HG03575 (cell line): ENCODE results near the gene MED15.

Experiments used
- ATAC-seq: cut with Tn5 transposase; IDR thresholded peaks from one replicate; pipeline ENCODE4 v1.9.1; 2021; ENCODE audit not compliant: unreplicated experiment, insufficient number of reproducible peaks, low FRiP score; ENCODE audit errors: extremely low read depth

The MED15 gene

DNA sequence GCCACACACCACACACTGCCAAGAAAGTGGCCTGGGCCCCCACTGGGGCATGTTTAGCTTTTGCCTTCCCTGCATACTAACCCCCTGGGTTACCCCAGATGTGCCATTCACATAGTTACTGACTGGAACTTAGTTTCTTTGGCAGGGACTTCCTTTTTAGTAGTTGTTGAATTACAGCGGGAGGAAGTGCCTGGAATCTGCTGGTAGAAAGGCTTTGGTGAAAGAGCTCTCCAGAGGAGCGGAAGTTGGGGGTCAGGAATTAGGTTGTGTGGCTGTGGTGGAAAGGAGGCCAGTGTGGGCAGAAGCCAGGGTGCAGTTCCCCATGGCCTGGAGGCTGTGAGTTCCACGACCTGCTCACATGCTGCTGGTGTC lies 69.0 kb downstream of the MED15 start:
- ATAC-seq, result no peak

DNA sequence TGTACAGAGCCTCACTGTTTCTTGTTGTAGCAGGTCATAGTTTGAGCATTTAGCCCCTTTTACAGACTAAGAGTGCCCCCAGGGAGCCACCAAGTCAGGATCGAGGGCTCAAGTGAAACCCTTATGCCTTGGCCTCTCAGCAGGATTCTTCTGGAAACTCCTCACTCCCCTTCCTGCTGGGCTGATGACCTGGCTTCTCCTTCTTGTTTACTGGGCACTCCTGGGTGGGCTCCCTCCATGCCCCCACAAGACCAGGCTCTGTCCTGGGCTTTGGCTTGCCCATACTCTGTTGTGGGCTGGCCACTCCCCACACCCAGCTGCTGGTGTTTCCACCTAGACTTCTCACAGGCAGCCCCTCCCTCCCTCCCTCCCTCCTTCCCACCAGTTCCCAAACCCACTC lies 69.6 kb downstream of the MED15 start:
- ATAC-seq, result no peak

DNA sequence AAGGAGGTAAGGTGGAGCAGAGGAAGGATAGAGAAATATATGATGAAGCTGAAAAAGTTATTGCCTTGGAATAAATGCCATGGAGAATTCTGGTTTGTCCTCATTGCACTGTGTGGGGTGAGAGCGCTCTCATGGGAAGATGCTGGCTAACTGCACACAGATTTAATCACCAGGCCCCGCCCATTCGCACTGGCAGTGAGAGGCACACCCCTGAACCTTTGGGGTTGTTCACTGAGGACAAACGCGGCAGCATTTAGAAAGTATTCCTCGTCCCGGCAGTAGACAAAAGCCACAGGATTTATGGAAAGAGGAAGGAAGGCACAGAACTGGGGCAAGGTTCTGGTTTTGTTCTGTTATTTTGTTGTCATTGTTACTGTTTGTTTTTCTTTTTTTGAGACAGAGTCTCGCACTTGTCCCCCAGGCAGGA lies 70.2 kb downstream of the MED15 start:
- no peak for ATAC-seq

DNA sequence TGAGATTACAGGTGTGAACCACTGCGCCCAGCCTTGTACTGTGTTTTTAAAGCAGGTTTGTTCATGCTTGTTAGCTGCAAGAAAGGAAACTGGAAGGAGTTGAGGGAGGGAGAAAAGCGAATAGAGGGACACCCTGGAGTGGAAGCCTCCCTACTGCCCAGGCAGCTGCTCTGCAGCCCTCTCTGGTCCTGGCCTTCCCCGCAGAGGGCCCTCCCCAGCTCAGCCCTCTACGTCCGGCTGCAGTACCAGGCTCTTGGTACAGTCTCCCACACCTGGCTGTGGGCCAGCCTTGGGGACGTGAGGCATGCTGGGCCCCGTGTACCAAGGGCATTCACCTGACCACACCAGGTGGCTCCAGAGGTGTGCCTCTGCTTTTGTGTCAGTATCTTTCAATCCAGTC lies 70.8 kb downstream of the MED15 start:
- ATAC-seq, result no peak

DNA sequence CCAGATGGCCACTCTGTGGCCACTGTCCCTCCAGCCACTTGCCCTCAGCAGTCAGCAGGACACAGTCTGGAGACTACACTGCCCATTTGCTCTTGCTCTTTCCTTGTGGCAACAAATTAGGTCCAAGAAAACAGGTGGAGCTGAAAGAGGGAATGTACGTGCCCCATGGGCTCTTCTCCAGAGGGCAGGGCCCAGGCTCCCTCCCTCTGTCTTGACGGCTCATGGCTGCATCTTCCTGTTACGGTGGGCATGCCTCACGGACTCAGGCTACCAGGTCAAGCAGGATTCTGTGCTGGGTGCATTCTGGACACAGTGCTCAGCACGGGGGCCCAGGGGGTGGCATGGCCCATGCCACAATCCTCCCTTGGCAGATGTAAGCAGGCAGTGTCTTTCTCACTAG lies 71.3 kb downstream of the MED15 start:
- no peak for ATAC-seq

DNA sequence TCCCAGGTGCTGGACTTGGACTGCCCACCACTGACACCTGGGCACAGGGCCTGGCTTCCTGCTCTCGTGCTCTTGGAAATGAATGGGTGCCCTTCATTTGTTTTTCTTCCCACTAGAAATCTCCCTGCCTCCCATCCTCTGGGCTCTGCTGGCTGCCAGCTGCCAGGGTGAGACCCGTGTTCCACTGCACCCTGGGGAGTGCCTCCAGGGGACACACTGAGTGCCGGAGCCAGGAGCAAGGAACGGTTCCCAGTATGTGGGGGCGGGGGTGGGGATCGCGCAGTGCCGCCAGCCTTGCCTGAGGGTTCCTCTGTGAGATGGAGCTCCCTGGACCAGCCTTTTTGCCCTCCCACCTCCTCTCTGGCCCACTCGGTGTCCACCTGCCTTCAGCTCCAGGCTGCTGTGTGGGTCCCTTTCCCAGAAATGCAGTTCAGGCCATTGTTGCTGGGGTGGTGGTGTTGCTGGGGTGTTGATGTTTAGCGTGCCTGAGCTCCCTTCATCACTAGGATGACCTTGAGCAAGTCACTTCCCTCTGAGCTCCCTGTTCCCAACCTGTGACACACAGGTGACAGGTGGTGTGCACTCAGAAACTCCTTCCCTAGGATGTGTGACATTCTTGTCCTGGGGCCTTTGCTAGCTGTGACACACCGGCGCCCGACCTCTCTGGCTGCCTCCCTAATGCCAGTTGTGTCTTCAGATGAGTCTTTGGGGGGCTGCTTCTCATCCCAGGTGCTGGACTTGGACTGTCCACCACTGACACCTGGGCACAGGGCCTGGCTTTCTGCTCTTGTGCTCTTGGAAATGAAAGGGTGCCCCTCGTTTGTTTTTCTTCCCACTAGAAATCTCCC lies 72.1 kb downstream of the MED15 start:
- no peak for ATAC-seq

DNA sequence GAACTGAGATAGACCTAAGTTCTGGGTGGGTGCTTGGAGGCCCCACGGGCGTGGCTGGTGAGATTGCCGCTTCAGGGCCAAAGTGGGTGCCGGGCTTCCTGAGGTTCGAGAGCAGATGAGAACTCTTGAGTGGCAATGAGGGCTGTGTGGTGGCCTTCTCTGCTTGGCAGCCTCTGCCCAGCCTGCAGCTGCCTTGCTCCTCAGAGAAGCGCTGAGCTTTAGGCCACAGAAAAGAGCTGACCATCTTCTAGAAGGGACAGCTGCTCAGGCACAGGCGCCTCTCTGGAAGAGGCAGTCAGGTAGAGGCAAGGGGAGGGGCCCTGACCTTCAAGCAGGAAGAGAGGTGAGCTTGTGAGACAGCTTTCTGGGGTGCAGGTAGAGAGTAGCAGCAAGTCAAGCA lies 72.8 kb downstream of the MED15 start:
- no peak for ATAC-seq

DNA sequence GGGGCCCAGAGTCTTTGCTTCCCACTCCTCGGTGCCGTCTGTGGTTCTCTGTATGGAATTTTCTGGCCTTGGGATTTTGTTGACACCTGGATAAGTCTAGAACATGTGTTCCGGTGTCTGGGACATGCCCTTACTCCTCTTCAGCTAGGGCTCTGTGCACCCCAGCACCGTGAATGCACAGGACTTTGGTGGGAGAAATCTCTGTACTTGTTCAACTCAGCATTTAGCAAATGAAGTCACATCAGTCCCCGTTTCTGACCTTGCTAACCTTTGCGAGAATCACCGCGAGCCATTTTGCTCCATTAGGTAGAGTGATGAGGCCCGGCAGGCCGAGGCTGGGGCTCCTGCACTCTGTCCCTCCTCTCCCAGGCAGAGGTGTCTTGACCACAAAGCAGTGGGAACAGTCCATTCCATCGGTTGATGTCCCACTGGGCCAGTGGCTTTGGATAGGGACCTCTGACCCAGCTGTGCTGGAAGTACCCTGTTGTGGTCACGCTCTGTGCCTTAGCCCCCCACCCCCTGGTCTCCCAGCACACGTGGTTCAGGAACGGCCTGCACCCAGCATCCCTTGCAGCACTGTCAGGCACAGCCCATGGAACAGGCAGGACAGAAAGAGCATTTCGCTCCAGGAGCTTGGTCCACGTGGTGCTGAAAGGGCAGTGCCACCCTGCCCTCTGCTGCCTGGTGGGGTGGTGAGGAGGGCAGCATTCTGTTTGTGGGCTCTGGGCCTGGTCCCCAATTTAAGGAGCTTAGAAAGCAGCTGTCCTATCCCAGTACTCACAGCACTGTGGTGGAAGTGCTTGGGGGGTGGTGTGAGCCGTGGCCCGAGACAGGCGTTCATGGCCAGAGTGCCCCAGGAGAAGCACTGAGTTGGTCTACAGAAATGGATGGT lies 73.4 kb downstream of the MED15 start:
- no peak for ATAC-seq

DNA sequence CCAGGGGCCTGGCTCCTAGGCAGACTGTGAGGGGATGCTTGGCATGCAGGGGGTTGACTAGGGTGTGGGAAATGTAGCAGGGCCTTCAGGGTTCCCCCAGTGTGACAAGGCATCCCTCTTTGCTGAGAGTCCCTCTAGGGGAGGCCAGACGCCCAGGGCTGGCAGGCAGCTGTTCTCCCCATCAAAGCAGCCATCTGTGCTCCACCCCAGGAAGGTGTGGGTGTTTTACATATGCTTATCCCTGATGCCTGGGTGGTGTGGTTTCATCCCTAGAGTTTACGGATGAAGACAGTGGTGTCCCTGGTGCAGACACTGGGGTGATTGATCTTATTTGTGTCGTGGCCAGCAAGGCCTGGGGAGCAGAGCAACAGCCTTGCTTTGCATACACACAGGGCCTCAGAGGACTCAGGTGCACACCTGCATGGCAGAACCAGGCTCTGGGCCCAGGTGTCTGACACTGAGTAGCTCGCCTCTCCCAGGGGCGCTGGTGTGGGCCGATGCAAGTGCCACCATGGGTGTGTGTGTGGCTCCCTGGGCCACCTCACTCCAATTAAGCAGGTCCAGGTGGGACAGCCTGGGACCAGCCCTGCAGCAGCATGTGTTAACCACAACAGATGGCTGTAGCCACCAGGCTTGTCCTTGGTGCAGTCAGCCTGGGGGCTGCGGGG lies 74.2 kb downstream of the MED15 start:
- no peak for ATAC-seq

DNA sequence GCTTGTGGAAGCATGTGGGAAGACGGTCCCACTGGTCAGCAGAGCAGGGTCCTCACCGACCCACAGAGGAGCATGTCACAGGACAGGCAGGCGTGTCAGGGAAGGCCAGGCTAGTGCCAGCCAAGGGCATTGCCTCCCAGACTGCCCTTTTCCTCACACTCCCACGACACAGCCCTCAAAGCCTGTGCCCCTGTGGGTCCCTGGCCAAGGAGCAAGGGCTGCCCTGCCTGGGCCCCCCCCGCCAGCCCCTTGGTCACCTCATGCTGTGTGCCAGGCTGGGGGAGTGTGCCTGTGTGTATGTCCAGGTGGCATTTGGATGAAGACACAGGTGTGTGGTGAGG lies 74.7 kb downstream of the MED15 start:
- ATAC-seq, result no peak

DNA sequence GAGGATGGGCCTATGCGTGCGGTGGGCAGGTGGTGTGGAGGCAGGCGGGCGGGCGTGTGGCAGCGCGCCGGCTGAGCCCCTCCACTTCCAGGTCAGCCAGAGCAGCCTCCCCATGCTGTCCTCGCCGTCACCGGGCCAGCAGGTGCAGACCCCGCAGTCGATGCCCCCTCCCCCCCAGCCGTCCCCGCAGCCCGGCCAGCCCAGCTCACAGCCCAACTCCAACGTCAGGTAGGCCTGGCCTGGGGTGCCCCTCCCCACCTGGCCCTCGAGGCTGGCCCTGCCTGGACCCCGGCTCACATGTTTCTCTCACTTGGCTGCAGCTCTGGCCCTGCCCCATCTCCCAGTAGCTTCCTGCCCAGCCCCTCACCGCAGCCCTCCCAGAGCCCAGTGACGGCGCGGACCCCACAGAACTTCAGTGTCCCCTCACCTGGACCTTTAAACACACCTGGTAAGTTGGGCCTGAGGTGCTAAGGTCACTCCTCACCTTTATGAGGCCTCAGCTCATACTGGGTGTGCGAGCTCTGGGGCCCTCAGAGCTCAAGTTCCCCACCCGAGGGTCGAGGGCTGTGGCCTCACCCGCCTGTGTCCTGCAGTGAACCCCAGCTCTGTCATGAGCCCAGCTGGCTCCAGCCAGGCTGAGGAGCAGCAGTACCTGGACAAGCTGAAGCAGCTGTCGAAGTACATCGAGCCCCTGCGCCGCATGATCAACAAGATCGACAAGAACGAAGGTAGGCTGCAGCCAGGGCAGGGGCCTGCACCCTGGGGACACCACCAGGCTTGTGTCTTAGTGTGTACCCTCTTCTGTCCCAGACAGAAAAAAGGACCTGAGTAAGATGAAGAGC lies 75.3 kb downstream of the MED15 start:
- no peak for ATAC-seq

DNA sequence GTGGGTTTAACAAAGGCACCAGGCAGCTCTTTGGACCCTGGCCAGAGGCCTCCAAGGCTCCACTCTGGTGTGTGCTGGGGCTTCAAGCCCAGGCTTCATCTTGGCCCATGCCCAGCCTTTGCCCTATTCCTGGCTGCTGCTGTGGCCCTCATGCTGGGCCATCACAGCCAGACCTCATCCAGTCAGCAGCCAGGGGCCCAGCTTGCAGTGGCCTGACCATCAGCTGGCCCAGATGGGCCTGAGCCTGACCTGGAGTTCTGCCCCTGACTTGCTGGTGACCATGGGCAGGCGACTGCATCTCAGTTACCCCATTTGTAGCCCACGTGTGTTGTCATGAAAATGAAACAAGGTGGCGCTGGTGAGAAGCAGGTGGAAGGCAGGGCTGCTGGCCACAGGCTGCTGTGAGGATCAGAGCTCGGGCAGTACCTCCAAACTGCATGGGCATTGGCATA lies 76.1 kb downstream of the MED15 start:
- ATAC-seq, result no peak

DNA sequence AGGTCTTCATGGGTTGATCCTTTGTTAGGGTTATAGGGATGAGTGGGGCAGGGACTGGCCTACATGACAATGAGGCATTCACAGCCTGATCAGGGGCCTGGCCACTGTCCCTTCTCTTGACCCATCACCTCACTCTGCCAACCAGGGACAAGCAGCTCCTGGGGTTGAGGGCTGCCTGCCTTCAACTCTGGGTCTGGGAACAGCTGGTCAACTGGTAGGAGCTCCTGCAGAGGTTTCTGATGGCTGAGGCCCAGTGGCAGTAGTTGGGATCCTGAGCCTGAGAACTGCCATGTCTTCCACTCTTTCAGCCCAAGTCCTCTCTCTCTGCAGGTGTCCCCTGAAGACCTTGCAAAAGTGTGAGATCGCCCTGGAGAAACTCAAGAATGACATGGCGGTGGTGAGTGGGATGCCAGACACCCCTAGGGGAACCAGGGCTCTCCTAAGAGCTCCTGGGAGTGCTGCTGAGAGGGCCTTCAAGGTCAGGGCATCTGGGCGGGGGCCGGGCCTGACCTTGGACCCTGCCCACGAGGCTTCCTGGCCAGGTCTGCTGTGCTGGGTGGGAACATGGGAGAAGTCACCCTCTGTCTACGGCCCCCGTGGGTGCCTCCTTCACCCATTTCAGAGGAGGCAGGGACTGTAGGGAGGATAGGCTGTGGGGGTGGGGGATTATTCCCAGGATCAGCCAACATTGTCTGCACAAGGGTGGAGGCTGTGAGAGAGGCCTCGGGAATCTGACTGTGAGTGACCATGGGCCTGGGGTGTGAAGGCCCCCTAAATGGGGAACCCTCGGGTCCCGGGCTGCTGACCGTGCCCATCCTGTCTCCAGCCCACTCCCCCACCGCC lies 76.8 kb downstream of the MED15 start:
- no peak for ATAC-seq

DNA sequence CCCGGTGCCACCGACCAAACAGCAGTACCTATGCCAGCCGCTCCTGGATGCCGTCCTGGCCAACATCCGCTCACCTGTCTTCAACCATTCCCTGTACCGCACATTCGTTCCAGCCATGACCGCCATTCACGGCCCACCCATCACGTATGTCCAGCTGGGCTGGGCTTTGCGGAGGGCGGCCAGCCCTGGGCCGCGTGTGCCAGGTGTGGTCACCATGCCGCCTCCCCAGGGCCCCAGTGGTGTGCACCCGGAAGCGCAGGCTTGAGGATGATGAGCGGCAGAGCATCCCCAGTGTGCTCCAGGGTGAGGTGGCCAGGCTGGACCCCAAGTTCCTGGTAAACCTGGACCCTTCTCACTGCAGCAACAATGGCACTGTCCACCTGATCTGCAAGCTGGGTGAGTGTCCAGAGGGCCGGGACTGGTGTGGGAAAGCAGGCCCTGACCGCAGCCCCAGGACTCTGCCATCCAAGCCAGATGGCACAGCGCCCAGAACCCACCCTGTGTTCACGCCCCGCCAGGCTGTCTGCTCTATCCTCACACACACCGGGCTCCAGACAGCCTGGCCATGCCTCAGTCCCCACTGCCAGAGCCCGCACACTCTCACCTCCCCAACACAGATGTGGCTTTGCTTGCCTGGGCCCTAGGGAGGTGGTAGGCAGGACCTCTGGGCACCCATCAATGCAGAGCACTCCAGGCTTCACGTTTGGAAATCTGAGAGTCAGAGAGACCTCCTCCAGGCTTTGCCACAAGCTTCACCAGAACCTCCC lies 77.6 kb downstream of the MED15 start:
- no peak for ATAC-seq

DNA sequence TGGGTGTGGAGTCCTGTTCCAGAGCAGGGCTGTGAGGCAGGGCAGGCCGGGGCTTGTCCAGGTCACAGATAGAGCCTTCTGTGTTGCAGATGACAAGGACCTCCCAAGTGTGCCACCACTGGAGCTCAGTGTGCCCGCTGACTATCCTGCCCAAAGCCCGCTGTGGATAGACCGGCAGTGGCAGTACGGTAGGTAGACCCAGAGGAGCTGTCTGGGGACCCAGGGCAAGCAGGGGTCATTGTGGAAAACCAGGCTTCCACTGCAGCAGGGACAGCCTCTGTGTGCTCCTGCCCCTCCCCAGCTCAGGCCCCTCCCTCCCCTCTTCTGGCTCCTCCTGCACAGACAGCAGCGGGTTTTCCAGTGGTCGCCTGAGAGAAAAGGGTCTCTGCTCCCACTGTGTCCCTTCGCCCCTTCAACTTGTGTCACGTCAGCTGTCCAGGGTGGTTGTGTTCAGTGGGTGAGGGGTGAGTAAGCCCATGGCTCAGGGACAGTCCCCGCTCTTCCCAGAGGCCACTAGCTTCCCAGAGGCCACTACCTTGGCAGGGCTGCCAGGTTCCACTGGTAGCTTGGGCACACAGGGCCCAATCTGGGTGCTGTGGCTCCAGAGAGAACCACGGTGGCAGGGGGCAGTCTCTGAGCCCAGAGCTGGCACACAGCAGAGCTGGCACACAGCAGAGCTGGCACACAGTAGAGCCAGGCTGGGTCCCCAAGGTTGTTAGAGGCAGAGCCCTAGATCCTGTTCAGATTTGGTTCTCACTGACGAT lies 78.4 kb downstream of the MED15 start:
- no peak for ATAC-seq

DNA sequence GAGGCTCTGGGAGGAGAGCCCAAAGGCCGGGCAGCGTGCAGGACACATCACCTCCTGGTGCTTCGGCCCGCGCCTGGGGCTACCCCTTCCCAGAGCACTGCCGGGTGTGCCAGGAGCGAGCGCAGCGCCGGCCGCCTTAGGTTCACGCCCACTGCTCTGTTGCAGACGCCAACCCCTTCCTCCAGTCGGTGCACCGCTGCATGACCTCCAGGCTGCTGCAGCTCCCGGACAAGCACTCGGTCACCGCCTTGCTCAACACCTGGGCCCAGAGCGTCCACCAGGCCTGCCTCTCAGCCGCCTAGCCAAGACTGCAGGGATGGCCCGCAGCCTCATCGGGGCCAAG lies 79.0 kb downstream of the MED15 start:
- no peak for ATAC-seq
